H1 (cell line): ENCODE results near the gene DEPP1. TPM values are rescaled to one million over a fixed set of nuclear protein-coding genes. Genes with fewer than 3 reads are reported as not detected.

Experiments
- CTCF ChIA-PET: fragments of 300-600 bp; sonication (Branson Sonifier 250); formaldehyde crosslinking; loops from one replicate; lab custom pipeline; 2021; ENCODE audit not compliant: partially characterized antibody; lab: Charles Lee
- POLR2A ChIA-PET: fragments of 300-600 bp; sonication (Branson Sonifier 250); formaldehyde crosslinking; loops from one replicate; lab custom pipeline; 2021; ENCODE audit warnings: inconsistent platforms; ENCODE audit not compliant: partially characterized antibody; lab: Charles Lee
- DNase-seq, 2 experiments: peaks; one replicate each; pipeline versions ENCODE4 v3.0.0 to v3.0.0-alpha.2; 2010 to 2022; ENCODE audit warnings: low spot score in 2 of 2, low read depth in 1 of 2, mixed read lengths in 1 of 2
- FAIRE-seq: peaks from 2 replicates; lab custom pipeline; 2011; peaks lifted over from hg19 to GRCh38; lab: Jason Lieb, UNC
- H2AFZ ChIP-seq: 2 replicates; pipeline ENCODE4 v1.8.1; 2012; ENCODE audit warnings: low read length, inconsistent platforms
- H2AK5ac ChIP-seq: 2 replicates; pipeline ENCODE4 v1.6.1; 2013; ENCODE audit warnings: low read depth, low read length
- H2BK120ac ChIP-seq: replicated peaks from 2 replicates; pipeline ENCODE3; 2013; ENCODE audit warnings: low read depth, low read length, inconsistent platforms
- H2BK12ac ChIP-seq: 2 replicates; pipeline ENCODE4 v1.6.1; 2013; ENCODE audit warnings: low read depth, low read length
- H2BK15ac ChIP-seq: 2 replicates; pipeline ENCODE4 v1.6.1; 2013; ENCODE audit warnings: low read length
- H2BK20ac ChIP-seq: 2 replicates; pipeline ENCODE4 v1.6.1; 2013; ENCODE audit warnings: low read length
- H2BK5ac ChIP-seq: 2 replicates; pipeline ENCODE4 v1.6.1; 2013; ENCODE audit warnings: low read depth, low read length
- H3K14ac ChIP-seq: 2 replicates; pipeline ENCODE4 v1.6.1; 2013; ENCODE audit warnings: inconsistent platforms; ENCODE audit not compliant: insufficient read length
- H3K18ac ChIP-seq: 2 replicates; pipeline ENCODE4 v1.6.1; 2013; ENCODE audit warnings: low read length; ENCODE audit errors: extremely low read depth
- H3K23ac ChIP-seq: 2 replicates; pipeline ENCODE4 v1.6.1; 2013; ENCODE audit warnings: inconsistent platforms; ENCODE audit not compliant: insufficient read length
- H3K23me2 ChIP-seq: 2 replicates; pipeline ENCODE4 v1.6.1; 2013; ENCODE audit warnings: low read depth, low read length
- H3K27ac ChIP-seq: 2 replicates; pipeline ENCODE4 v1.6.1; 2011; ENCODE audit warnings: low read depth, low read length, inconsistent platforms
- H3K27me3 ChIP-seq, 4 experiments: replicated peaks in 1 of 4; 1 replicate in 1 of 4; 2 replicates in 3 of 4; pipeline versions ENCODE4 v1.6.1 to v1.8.1; 2011 to 2013; ENCODE audit warnings: low read length in 3 of 4, mild to moderate bottlenecking in 3 of 4, inconsistent platforms in 2 of 4, mixed read lengths in 2 of 4, moderate library complexity in 1 of 4; ENCODE audit not compliant: control insufficient read depth in 3 of 4, insufficient read depth in 3 of 4; ENCODE audit errors: extremely low read depth in 1 of 4
- H3K36me3 ChIP-seq, 4 experiments: 2 replicates each; pipeline versions ENCODE4 v1.6.1 to v1.8.1; 2011 to 2013; ENCODE audit warnings: mild to moderate bottlenecking in 4 of 4, low read length in 3 of 4, moderate library complexity in 2 of 4, control low read depth in 1 of 4, inconsistent platforms in 1 of 4; ENCODE audit not compliant: insufficient read depth in 4 of 4, control insufficient read depth in 2 of 4
- H3K4ac ChIP-seq: replicated peaks from 2 replicates; pipeline ENCODE3; 2013; ENCODE audit warnings: low read length, low read depth, mixed read lengths, inconsistent platforms; ENCODE audit not compliant: insufficient read length
- H3K4me1 ChIP-seq, 4 experiments: replicated peaks in 1 of 4; 1 replicate in 1 of 4; 2 replicates in 3 of 4; pipeline versions ENCODE4 v1.6.1 to v1.8.1; 2011 to 2013; ENCODE audit warnings: low read length in 3 of 4, inconsistent platforms in 2 of 4, mixed read lengths in 1 of 4; ENCODE audit not compliant: insufficient read depth in 4 of 4, control insufficient read depth in 3 of 4
- H3K4me2 ChIP-seq, 2 experiments: 2 replicates each; pipeline versions ENCODE4 v1.6.1 to v1.8.1; 2011 to 2013; ENCODE audit warnings: low read depth in 2 of 2, low read length in 2 of 2, control low read depth in 1 of 2, inconsistent platforms in 1 of 2, mild to moderate bottlenecking in 1 of 2; ENCODE audit not compliant: insufficient read depth in 1 of 2
- H3K4me3 ChIP-seq, 4 experiments: fragments of 200-600, 300-600 bp in 1 of 4; sonication (generic), shearing (Covaris generic), sonication (Bioruptor Twin) in 1 of 4; 2 replicates each; pipeline versions ENCODE4 v1.5.1 to v1.8.1; 2011 to 2016; ENCODE audit warnings: low read length in 4 of 4, low read depth in 3 of 4, control low read depth in 2 of 4, inconsistent platforms in 2 of 4, mild to moderate bottlenecking in 2 of 4, mixed read lengths in 1 of 4, moderate library complexity in 1 of 4; ENCODE audit not compliant: insufficient read depth in 2 of 4; ENCODE audit errors: extremely low read depth in 1 of 4
- H3K56ac ChIP-seq: replicated peaks from 2 replicates; pipeline ENCODE3; 2013; ENCODE audit warnings: low read depth, mild to moderate bottlenecking, mixed read lengths, low read length, inconsistent platforms; ENCODE audit not compliant: insufficient read length
- H3K79me1 ChIP-seq: 2 replicates; pipeline ENCODE4 v1.6.1; 2013; ENCODE audit warnings: low read depth, low read length, control low read depth
- H3K79me2 ChIP-seq, 2 experiments: 2 replicates each; pipeline versions ENCODE4 v1.6.1 to v1.8.1; 2012 to 2013; ENCODE audit warnings: low read length in 2 of 2, mild to moderate bottlenecking in 2 of 2, inconsistent platforms in 1 of 2; ENCODE audit not compliant: insufficient read depth in 2 of 2, control insufficient read depth in 1 of 2
- H3K9ac ChIP-seq, 4 experiments: replicated peaks in 1 of 4; 1 replicate in 1 of 4; 2 replicates in 3 of 4; pipeline versions ENCODE4 v1.6.1 to v1.8.1; 2011 to 2013; ENCODE audit warnings: low read depth in 3 of 4, low read length in 3 of 4, control low read depth in 2 of 4, mild to moderate bottlenecking in 2 of 4, moderate library complexity in 2 of 4, inconsistent platforms in 1 of 4; ENCODE audit errors: extremely low read depth in 1 of 4
- H3K9me3 ChIP-seq, 2 experiments: 2 replicates each; pipeline versions ENCODE4 v1.6.1 to v1.8.1; 2012 to 2013; ENCODE audit warnings: mild to moderate bottlenecking in 2 of 2, moderate library complexity in 2 of 2, control low read depth in 1 of 2, inconsistent platforms in 1 of 2, low read depth in 1 of 2, low read length in 1 of 2, mixed read lengths in 1 of 2; ENCODE audit not compliant: insufficient read depth in 2 of 2
- H4K20me1 ChIP-seq, 2 experiments: replicated peaks in 1 of 2; 2 replicates each; pipeline versions ENCODE3 to v1.8.1; 2011 to 2013; ENCODE audit warnings: inconsistent platforms in 2 of 2, low read length in 2 of 2, mild to moderate bottlenecking in 1 of 2; ENCODE audit not compliant: insufficient read depth in 2 of 2, control insufficient read depth in 1 of 2
- H4K5ac ChIP-seq: 2 replicates; pipeline ENCODE4 v1.6.1; 2013; ENCODE audit warnings: low read length, low read depth, mixed read lengths, inconsistent platforms; ENCODE audit not compliant: insufficient read length
- H4K8ac ChIP-seq: 2 replicates; pipeline ENCODE4 v1.8.0; 2013; ENCODE audit warnings: mild to moderate bottlenecking, moderate library complexity, low read length, inconsistent platforms; ENCODE audit not compliant: insufficient read depth; ENCODE audit errors: extremely low read depth
- H4K91ac ChIP-seq: replicated peaks from 2 replicates; pipeline ENCODE3; 2013; ENCODE audit warnings: low read length, mixed read lengths, inconsistent platforms; ENCODE audit not compliant: insufficient read length
- ATF3 ChIP-seq: IDR thresholded peaks from 2 replicates; pipeline ENCODE4 v1.6.1; 2011; ENCODE audit warnings: low read depth, mild to moderate bottlenecking, low read length; ENCODE audit not compliant: insufficient read depth
- CBX5 ChIP-seq: fragments of 300-800, 300-1000 bp; sonication (generic); IDR thresholded peaks from 2 replicates; pipeline ENCODE4 v1.7.1; 2016; ENCODE audit warnings: antibody characterized with exemption, low read length, low read depth
- GABPA ChIP-seq: IDR thresholded peaks from 2 replicates; pipeline ENCODE4 v1.6.1; 2011; ENCODE audit warnings: mild to moderate bottlenecking, low read length, moderate library complexity, borderline replicate concordance; ENCODE audit not compliant: insufficient read depth
- RBBP5 ChIP-seq: IDR thresholded peaks from 2 replicates; pipeline ENCODE4 v1.7.1; 2012; ENCODE audit warnings: low read depth, mild to moderate bottlenecking, inconsistent platforms, low read length, moderate library complexity, borderline replicate concordance
- SRF ChIP-seq: IDR thresholded peaks from 2 replicates; pipeline ENCODE4 v1.6.1; 2011; ENCODE audit warnings: mild to moderate bottlenecking, low read depth, low read length, moderate library complexity
- SUZ12 ChIP-seq: fragments of 200-600 bp; sonication (generic); IDR thresholded peaks from 2 replicates; pipeline ENCODE4 v1.6.1; 2012; ENCODE audit warnings: mild to moderate bottlenecking, inconsistent platforms, low read length, moderate library complexity, mixed read lengths
- TAF1 ChIP-seq: IDR thresholded peaks from 2 replicates; pipeline ENCODE4 v1.6.1; 2011; ENCODE audit warnings: mild to moderate bottlenecking, low read depth, low read length
- ZNF274 ChIP-seq: IDR thresholded peaks from 2 replicates; pipeline ENCODE4 v1.7.0; 2012; ENCODE audit warnings: low read length, borderline replicate concordance; ENCODE audit errors: extremely low read depth
- WGBS, 2 experiments: shearing (Covaris generic) in 1 of 2; methylation state at CpG; one replicate each; pipeline versions ENCODE4 v1.1.6 to v1.1.7; 2013 to 2015; ENCODE audit warnings: low lambda C conversion rate in 2 of 2, mixed read lengths in 2 of 2, inconsistent platforms in 1 of 2, low coverage in 1 of 2, missing lambda C conversion rate in 1 of 2; ENCODE audit not compliant: insufficient replicate concordance in 2 of 2, insufficient coverage in 1 of 2, insufficient read length in 1 of 2; ENCODE audit errors: extremely low coverage in 1 of 2, missing lambda C conversion rate in 1 of 2; 5-methylcytosine and 5-hydroxymethylcytosine counted together
- polyA plus RNA-seq, 7 experiments: library from polyadenylated mRNA; depleted of rRNA in 3 of 7; stranded (reverse) in 5 of 7; unstranded in 2 of 7; fragments of >200 nt in 5 of 7; fragments of 200-250 nt in 2 of 7; gene quantifications; 1 replicate in 5 of 7; 2 replicates in 1 of 7; 4 replicates in 1 of 7; pipeline versions ENCODE4 v1.2.1 to v1.2.3, GENCODE V29; 2011 to 2013; ENCODE audit warnings: missing spikeins in 2 of 7, mixed read lengths in 2 of 7
- total RNA-seq: library from RNA; stranded (reverse); fragmentation: NEBNext Ultra II Directional; extraction: Animal tissue kit (Norgen Biotek cat#: 25700); gene quantifications from 2 replicates; pipeline ENCODE4 v1.2.1, GENCODE V29; 2021
- TF ChIP-seq, protein P1 (sequence below), 3 experiments: IDR thresholded peaks; 1 replicate in 2 of 3; 2 replicates in 1 of 3; pipeline versions ENCODE4 v1.5.1 to v1.6.1; 2011; ENCODE audit warnings: low read length in 3 of 3, mild to moderate bottlenecking in 3 of 3, inconsistent platforms in 2 of 3, low read depth in 1 of 3, moderate library complexity in 1 of 3; ENCODE audit not compliant: insufficient read depth in 1 of 3; ENCODE audit errors: control extremely low read depth in 1 of 3
- TF ChIP-seq, protein P2 (sequence below): IDR thresholded peaks from 2 replicates; pipeline ENCODE4 v1.6.1; 2012; ENCODE audit warnings: inconsistent platforms

The DEPP1 gene
- total and polyA plus RNA-seq, 2 of the 8 experiments (the other 6 are each of a cell fraction or from before 2014, with no cell fraction given): 0.67 to 4.5 TPM

DNA sequence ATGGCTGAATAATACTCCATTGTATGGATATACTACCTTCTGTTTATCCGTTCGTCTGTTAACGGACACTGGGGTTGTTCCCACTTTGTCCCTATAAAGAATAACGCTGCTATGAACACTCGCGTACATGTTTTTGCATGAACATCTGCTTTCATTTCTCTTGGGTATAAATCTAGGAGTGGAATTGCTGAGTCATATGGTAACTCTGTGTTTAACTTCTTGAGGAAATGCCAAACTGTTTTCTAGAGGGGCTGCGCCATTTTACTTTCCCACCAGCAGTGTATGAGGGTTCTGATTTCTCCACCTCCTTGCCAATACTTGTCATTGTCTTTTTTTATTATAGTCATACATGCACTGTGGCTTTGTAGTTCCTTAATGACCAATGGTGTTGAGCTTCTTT lies 39.7 kb downstream of the DEPP1 start:
- Histone ChIP-seq H2AFZ (no peak overlapping the region), H3K4me3 (no peak overlapping the region), H3K9me3 (no peaks in the 10 kb centered on the region; a peak in 1 of 4 replicates), H3K4ac (no peak overlapping the region), H2BK12ac (no peak overlapping the region), H3K27ac (no peak overlapping the region), H2BK15ac (no peak overlapping the region), H4K8ac (no peak overlapping the region), H4K5ac (no peak overlapping the region), H3K14ac (no peak overlapping the region), H2BK20ac (no peak overlapping the region), H3K4me2 (no peak overlapping the region), H2AK5ac (no peak overlapping the region), H4K91ac (no peak overlapping the region), H3K79me1 (no peaks in the 10 kb centered on the region), H3K27me3 (no peaks in the 10 kb centered on the region; a peak in 1 of 7 replicates), H3K56ac (no peak overlapping the region), H3K23ac (no peak overlapping the region), H3K18ac (no peak overlapping the region), H2BK120ac (no peak overlapping the region), H4K20me1 (no peaks in the 10 kb centered on the region), H3K23me2 (no peaks in the 10 kb centered on the region), H2BK5ac (no peak overlapping the region), H3K36me3 (no peaks in the 10 kb centered on the region), H3K9ac (no peak overlapping the region), H3K79me2 (no peaks in the 10 kb centered on the region), H3K4me1 (no peaks in the 10 kb centered on the region)
- POLR2A ChIA-PET: interaction anchor here (0.8 kb wide), 1 partner anchor 14 kb away, joined by 3 read pairs; no protein-coding TSS in a partner anchor
- no peak for FAIRE-seq
- no peak for DNase-seq
- WGBS, 2 experiments: 95% methylated on average over 7 of the region's 7 CpGs; no CpG with 5 or more reads in 1 of the 2 experiments
- CTCF ChIA-PET: interaction anchor here (10.3 kb wide), 1 partner anchor 27 kb away, joined by 119 read pairs; no protein-coding TSS in a partner anchor
- TF ChIP-seq GABPA: no peak
- TF ChIP-seq ATF3: no peak
- TF ChIP-seq SRF: no peak
- TF ChIP-seq, protein P1, sequence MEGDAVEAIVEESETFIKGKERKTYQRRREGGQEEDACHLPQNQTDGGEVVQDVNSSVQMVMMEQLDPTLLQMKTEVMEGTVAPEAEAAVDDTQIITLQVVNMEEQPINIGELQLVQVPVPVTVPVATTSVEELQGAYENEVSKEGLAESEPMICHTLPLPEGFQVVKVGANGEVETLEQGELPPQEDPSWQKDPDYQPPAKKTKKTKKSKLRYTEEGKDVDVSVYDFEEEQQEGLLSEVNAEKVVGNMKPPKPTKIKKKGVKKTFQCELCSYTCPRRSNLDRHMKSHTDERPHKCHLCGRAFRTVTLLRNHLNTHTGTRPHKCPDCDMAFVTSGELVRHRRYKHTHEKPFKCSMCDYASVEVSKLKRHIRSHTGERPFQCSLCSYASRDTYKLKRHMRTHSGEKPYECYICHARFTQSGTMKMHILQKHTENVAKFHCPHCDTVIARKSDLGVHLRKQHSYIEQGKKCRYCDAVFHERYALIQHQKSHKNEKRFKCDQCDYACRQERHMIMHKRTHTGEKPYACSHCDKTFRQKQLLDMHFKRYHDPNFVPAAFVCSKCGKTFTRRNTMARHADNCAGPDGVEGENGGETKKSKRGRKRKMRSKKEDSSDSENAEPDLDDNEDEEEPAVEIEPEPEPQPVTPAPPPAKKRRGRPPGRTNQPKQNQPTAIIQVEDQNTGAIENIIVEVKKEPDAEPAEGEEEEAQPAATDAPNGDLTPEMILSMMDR (IDR thresholded peaks at IDR 0.05; ENCODE audit: control extremely low read depth in 1 of 3, insufficient read depth in 1 of 3, low read depth in 1 of 3, low read length in 3 of 3): no peak
- no peak for TF ChIP-seq TAF1
- TF ChIP-seq SUZ12: no peak
- no peak for TF ChIP-seq RBBP5
- TF ChIP-seq ZNF274: no peak
- TF ChIP-seq, protein P2, sequence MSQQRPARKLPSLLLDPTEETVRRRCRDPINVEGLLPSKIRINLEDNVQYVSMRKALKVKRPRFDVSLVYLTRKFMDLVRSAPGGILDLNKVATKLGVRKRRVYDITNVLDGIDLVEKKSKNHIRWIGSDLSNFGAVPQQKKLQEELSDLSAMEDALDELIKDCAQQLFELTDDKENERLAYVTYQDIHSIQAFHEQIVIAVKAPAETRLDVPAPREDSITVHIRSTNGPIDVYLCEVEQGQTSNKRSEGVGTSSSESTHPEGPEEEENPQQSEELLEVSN: no peak
- TF ChIP-seq CBX5: no peak
